ENCODE measurements around the gene RGS2. TPM values are rescaled to one million over a fixed set of nuclear protein-coding genes. Genes with fewer than 3 reads are reported as not detected.

RGS2 gene
- total RNA-seq, 2 donors from 2014 or later = 14.5 to 32.7 TPM

DNA sequence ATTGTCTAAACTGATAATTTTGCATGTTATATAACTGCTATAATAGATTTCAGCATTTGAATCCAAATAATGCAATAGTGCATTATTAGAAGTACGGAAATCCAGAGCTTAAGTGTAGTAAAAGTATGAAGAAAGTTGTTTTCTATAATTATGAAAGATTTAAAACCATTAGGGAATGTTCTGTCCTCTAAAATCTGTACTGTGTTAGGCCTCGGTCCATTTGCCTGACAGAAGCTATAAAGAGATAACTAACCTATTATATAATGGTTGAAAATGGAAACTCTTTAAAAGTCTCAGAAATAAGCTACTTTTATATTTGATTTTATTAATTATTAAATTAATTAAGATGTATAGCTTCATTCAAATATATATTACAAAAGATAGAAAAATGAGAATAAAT lies 16.2 kb upstream of the RGS2 start:
- intact Hi-C loops (cut with DNase I) = no loop called here
- TF ChIP-seq, protein P1, sequence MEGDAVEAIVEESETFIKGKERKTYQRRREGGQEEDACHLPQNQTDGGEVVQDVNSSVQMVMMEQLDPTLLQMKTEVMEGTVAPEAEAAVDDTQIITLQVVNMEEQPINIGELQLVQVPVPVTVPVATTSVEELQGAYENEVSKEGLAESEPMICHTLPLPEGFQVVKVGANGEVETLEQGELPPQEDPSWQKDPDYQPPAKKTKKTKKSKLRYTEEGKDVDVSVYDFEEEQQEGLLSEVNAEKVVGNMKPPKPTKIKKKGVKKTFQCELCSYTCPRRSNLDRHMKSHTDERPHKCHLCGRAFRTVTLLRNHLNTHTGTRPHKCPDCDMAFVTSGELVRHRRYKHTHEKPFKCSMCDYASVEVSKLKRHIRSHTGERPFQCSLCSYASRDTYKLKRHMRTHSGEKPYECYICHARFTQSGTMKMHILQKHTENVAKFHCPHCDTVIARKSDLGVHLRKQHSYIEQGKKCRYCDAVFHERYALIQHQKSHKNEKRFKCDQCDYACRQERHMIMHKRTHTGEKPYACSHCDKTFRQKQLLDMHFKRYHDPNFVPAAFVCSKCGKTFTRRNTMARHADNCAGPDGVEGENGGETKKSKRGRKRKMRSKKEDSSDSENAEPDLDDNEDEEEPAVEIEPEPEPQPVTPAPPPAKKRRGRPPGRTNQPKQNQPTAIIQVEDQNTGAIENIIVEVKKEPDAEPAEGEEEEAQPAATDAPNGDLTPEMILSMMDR (IDR thresholded peaks at IDR 0.05) = no peak
- no peak for TF ChIP-seq POLR2A (IDR thresholded peaks at IDR 0.05)

DNA sequence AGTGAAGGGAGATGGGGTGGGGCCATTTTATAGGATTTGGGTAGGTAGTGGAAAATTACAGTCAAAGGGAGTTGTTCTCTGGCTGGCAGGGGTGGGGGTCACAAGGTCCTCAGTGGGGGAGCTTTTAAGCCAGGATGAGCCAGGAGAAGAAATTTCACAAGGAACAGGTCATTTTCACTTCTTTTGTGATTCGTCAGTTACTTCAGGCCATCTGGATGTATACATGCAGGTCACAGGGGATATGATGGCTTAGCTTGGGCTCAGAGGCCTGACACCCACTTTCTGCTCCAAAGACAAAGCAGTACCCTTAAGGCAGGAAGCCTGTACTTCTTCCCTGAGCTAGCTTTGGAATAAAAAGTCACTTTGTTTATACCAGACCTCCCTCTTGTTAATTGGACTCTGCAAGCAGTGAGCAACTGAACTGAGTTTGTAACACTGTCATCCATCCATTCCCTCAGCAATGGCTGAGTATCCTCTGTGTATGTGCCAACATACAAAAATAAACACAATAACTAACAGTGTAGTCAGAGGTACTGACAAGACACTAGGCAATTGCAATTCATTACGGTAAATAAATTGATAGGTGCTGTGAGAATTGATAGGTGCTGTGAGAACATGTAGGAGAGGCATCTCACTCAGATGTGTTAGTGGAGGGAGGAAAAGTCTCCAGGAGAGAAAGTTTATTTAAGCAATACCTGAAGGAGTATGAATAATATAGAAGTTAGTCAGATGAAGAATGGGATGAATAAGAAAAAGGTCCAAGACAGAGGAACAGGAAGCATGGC lies 14.7 kb upstream of the RGS2 start:
- TF ChIP-seq, protein P1 (IDR thresholded peaks at IDR 0.05) = no peak
- no peak for TF ChIP-seq POLR2A (IDR thresholded peaks at IDR 0.05)
- no peaks in the 10 kb centered on the region for H3K9me3 ChIP-seq
- intact Hi-C loops (cut with DNase I) = no loop called here
- ATAC-seq (no peak), DNase-seq (no peak)
- no peak overlapping the region for H3K4me3 ChIP-seq
- no peak overlapping the region for H3K27ac ChIP-seq
- no peaks in the 10 kb centered on the region for H3K4me1 ChIP-seq
- WGBS, 2 donors = 80 to 88% methylated on average over 2 of the region's 2 CpGs
- H3K27me3 ChIP-seq = no peaks in the 10 kb centered on the region
- no peaks in the 10 kb centered on the region for H3K36me3 ChIP-seq (replicated peaks in 1 of 2; ENCODE audit: insufficient read depth in 1 of 2, low read depth in 2 of 2)

More for the DNA sequence above, 16.2 kb upstream of the RGS2 start:
- WGBS, 2 donors = 67 to 69% methylated on average over 2 of the region's 2 CpGs
- Histone ChIP-seq H3K9me3 (no peaks in the 10 kb centered on the region), H3K36me3 (replicated peaks in 1 of 2; ENCODE audit: insufficient read depth in 1 of 2, low read depth in 2 of 2) (no peaks in the 10 kb centered on the region), H3K27me3 (no peaks in the 10 kb centered on the region), H3K4me3 (no peak overlapping the region), H3K27ac (no peak overlapping the region), H3K4me1 (no peaks in the 10 kb centered on the region)
- DNase-seq = no peak
- no peak for ATAC-seq

DNA sequence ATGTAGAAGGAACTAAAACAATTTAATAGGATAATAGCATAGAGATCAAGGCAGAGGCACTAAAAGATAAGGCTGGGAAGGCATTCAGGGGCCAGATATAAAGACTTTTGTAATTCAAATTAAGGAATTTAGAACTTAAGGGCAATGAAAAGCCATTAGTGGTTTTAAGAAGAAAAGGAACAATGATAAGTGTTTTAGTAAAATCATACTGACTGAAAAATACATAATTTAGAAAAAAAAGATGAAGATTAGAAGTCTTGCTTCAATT lies 14.1 kb upstream of the RGS2 start:
- no peak for TF ChIP-seq POLR2A (IDR thresholded peaks at IDR 0.05)
- TF ChIP-seq, protein P1 (IDR thresholded peaks at IDR 0.05) = no peak
- ATAC-seq (no peak), DNase-seq (no peak)
- no peak overlapping the region for H3K27ac ChIP-seq
- H3K4me1 ChIP-seq = no peaks in the 10 kb centered on the region
- H3K4me3 ChIP-seq = no peak overlapping the region
- H3K27me3 ChIP-seq = no peaks in the 10 kb centered on the region
- intact Hi-C loops (cut with DNase I) = no loop called here
- H3K36me3 ChIP-seq (replicated peaks in 1 of 2; ENCODE audit: insufficient read depth in 1 of 2, low read depth in 2 of 2) = no peaks in the 10 kb centered on the region
- no peaks in the 10 kb centered on the region for H3K9me3 ChIP-seq

DNA sequence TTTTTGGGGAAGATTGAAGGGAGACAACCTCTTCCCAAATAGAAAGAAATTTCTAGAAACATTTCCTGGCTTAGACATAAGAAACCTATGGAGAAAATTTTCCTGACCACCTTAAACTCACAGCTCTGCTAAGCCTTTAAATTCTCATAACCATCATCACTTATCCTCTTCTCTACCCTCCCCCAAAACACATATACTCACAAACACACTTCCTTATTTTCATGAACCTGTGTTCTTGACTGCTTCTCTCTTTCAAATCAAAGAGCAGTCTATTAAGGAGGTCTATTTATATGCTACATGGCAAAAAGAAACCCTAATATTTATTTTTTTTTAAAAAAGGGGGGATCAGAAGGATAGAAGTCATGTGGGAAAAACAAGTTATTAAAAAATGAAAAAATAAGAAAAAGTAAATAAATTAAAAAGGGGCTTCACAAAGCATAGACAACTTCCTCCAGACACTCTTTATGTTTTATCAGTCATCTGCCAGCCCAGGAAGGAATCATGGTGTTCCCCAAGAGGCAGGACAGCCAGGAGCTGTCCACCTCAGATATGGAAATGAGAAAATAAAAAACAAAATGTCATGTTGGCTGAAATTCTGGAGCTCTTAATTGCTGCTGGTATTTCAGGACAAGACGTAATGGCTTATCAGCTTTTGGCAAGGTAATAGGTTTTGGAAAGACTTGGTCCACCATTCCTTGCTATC lies 12.8 kb upstream of the RGS2 start:
- TF ChIP-seq, protein P1 (IDR thresholded peaks at IDR 0.05) = no peak
- no peak for TF ChIP-seq POLR2A (IDR thresholded peaks at IDR 0.05)
- ATAC-seq (no peak), DNase-seq (no peak)
- H3K36me3 ChIP-seq (replicated peaks in 1 of 2; ENCODE audit: insufficient read depth in 1 of 2, low read depth in 2 of 2) = no peaks in the 10 kb centered on the region
- H3K27ac ChIP-seq = no peak overlapping the region
- no peak overlapping the region for H3K4me3 ChIP-seq
- H3K4me1 ChIP-seq = no peaks in the 10 kb centered on the region
- H3K9me3 ChIP-seq = no peaks in the 10 kb centered on the region
- H3K27me3 ChIP-seq = no peaks in the 10 kb centered on the region
- intact Hi-C loops (cut with DNase I) = no loop called here
- 20 to 33% methylated on average over 1 of the region's 1 CpG for WGBS, 2 donors

DNA sequence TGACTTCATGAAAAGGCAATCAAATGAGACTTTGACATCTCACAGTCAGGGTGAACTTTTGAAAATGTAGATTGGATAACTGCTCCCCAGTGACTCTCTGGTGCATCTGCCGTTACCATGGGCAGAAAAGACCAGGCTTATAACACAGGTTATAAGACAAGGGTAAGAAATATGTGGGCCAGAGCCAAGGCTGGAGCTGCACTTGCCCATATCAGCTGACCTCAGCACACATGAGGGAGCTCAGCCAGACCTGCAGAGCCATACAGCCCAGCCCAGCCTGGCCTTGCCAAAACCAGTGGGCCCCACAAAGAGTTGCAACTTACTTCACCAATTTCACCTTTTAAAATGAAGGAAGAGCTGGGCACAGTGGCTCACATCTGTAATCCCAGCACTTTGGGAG lies 11.7 kb upstream of the RGS2 start:
- Histone ChIP-seq H3K4me1 (no peaks in the 10 kb centered on the region), H3K27me3 (no peaks in the 10 kb centered on the region), H3K4me3 (no peak overlapping the region), H3K9me3 (no peaks in the 10 kb centered on the region), H3K36me3 (replicated peaks in 1 of 2; ENCODE audit: insufficient read depth in 1 of 2, low read depth in 2 of 2) (no peaks in the 10 kb centered on the region), H3K27ac (no peak overlapping the region)
- WGBS, 2 donors = 88 to 89% methylated on average over 1 of the region's 1 CpG
- ATAC-seq (no peak), DNase-seq (no peak)
- no peak for TF ChIP-seq POLR2A (IDR thresholded peaks at IDR 0.05)
- TF ChIP-seq, protein P1 (IDR thresholded peaks at IDR 0.05) = no peak
- intact Hi-C loops (cut with DNase I) = no loop called here
